ENCODE data around the gene TRIM68. TPM values are rescaled to one million over a fixed set of nuclear protein-coding genes. Genes with fewer than 3 reads are reported as not detected.

Gene TRIM68
- total RNA-seq, 2 experiments from 2014 or later: 14.9 to 15.9 TPM

- DNase-seq (peak; percentile 77), ATAC-seq (peak; percentile 63)
- CTCF ChIA-PET: interaction anchor here (1.5 to 3.1 kb wide), 6 partner anchors 10 to 754 kb away, joined by 3 to 17 read pairs (median 5); partner anchors contain the start of gene OR51D1
Measured at GRCh38 chr11:4626207-4627099, 18.4 kb upstream of the TRIM68 start.

GRCh38 chr11:4619514-4619913 is 11.5 kb upstream of the TRIM68 start:
- Mint-ChIP-seq H3K4me1 (no peaks in the 10 kb centered on the region), H3K27ac (no peak overlapping the region), H3K27me3 (peaks cover 13% of the 10 kb centered on the region), H3K36me3 (no peaks in the 10 kb centered on the region), H3K9me3 (ENCODE audit: low read depth) (no peaks in the 10 kb centered on the region), H3K4me3 (no peak overlapping the region)
- CTCF ChIA-PET: no interaction called here
- ATAC-seq (no peak), DNase-seq (no peak)

More at GRCh38 chr11:4626207-4627099, 18.4 kb upstream of the TRIM68 start:
- H3K4me3 Mint-ChIP-seq: no peak overlapping the region
- H3K27ac Mint-ChIP-seq: no peak overlapping the region
- no peaks in the 10 kb centered on the region for H3K36me3 Mint-ChIP-seq
- H3K9me3 Mint-ChIP-seq (ENCODE audit: low read depth): peaks cover 3% of the 10 kb centered on the region
- peaks cover 36% of the 10 kb centered on the region for H3K27me3 Mint-ChIP-seq
- no peaks in the 10 kb centered on the region for H3K4me1 Mint-ChIP-seq

GRCh38 chr11:4615856-4616444 is 7.9 kb upstream of the TRIM68 start:
- CTCF ChIA-PET: no interaction called here
- H3K4me3 Mint-ChIP-seq: no peak overlapping the region
- DNase-seq (no peak), ATAC-seq (no peak)
- H3K9me3 Mint-ChIP-seq (ENCODE audit: low read depth): no peaks in the 10 kb centered on the region
- H3K36me3 Mint-ChIP-seq: no peaks in the 10 kb centered on the region
- peaks cover 1% of the 10 kb centered on the region for H3K4me1 Mint-ChIP-seq
- no peak overlapping the region for H3K27ac Mint-ChIP-seq
- peaks cover 8% of the 10 kb centered on the region for H3K27me3 Mint-ChIP-seq

- Mint-ChIP-seq H3K27ac (no peak overlapping the region), H3K4me1 (peaks cover 29% of the 10 kb centered on the region), H3K36me3 (peaks cover 2% of the 10 kb centered on the region), H3K4me3 (no peak overlapping the region), H3K27me3 (no peaks in the 10 kb centered on the region), H3K9me3 (ENCODE audit: low read depth) (no peaks in the 10 kb centered on the region)
- CTCF ChIA-PET: interaction anchor here (1.0 kb wide), 1 partner anchor 25 kb away, joined by 5 read pairs; the partner anchor contains the start of gene OR51D1
- ATAC-seq (no peak), DNase-seq (no peak)
Measured at GRCh38 chr11:4611986-4612385, 4.0 kb upstream of the TRIM68 start.

- Mint-ChIP-seq H3K4me3 (peak overlapping the region; percentile 56), H3K36me3 (peaks cover 4% of the 10 kb centered on the region), H3K9me3 (ENCODE audit: low read depth) (no peaks in the 10 kb centered on the region), H3K4me1 (peaks cover 40% of the 10 kb centered on the region), H3K27ac (peak overlapping the region; percentile 85), H3K27me3 (no peaks in the 10 kb centered on the region)
- CTCF ChIA-PET: no interaction called here
- ATAC-seq: no peak
- DNase-seq: peak; percentile 68
Measured at GRCh38 chr11:4610258-4610935, 2.4 kb upstream of the TRIM68 start.

GRCh38 chr11:4607096-4607495 is 935 bp downstream of the TRIM68 start:
- peak overlapping the region; percentile 87 for H3K4me3 Mint-ChIP-seq
- ATAC-seq (no peak), DNase-seq (no peak)
- H3K27me3 Mint-ChIP-seq: no peaks in the 10 kb centered on the region
- H3K27ac Mint-ChIP-seq: peak overlapping the region; percentile 92
- H3K4me1 Mint-ChIP-seq: peaks cover 41% of the 10 kb centered on the region
- H3K9me3 Mint-ChIP-seq (ENCODE audit: low read depth): no peaks in the 10 kb centered on the region
- CTCF ChIA-PET: interaction anchor here (0.6 to 4.8 kb wide), 5 partner anchors 30 to 473 kb away, joined by 3 to 21 read pairs (median 3); partner anchors contain the start of gene OR51D1
- H3K36me3 Mint-ChIP-seq: peaks cover 13% of the 10 kb centered on the region

GRCh38 chr11:4606231-4607015 is 1.6 kb downstream of the TRIM68 start:
- peak overlapping the region; percentile 87 for H3K4me3 Mint-ChIP-seq
- DNase-seq (no peak), ATAC-seq (no peak)
- H3K27me3 Mint-ChIP-seq: no peaks in the 10 kb centered on the region
- peaks cover 16% of the 10 kb centered on the region for H3K36me3 Mint-ChIP-seq
- H3K4me1 Mint-ChIP-seq: peaks cover 41% of the 10 kb centered on the region
- H3K9me3 Mint-ChIP-seq (ENCODE audit: low read depth): no peaks in the 10 kb centered on the region
- CTCF ChIA-PET: interaction anchor here (1.3 to 4.8 kb wide), 3 partner anchors 31 to 424 kb away, joined by 3 to 21 read pairs (median 6); partner anchors contain the start of gene OR51D1
- H3K27ac Mint-ChIP-seq: no peak overlapping the region

GRCh38 chr11:4605057-4605456 is 3.0 kb downstream of the TRIM68 start:
- CTCF ChIA-PET: interaction anchor here (4.8 kb wide), 1 partner anchor 418 kb away, joined by 21 read pairs; no protein-coding TSS in a partner anchor
- H3K27ac Mint-ChIP-seq: no peak overlapping the region
- H3K36me3 Mint-ChIP-seq: peaks cover 21% of the 10 kb centered on the region
- H3K27me3 Mint-ChIP-seq: no peaks in the 10 kb centered on the region
- H3K4me3 Mint-ChIP-seq: no peak overlapping the region
- no peak for ATAC-seq
- peaks cover 34% of the 10 kb centered on the region for H3K4me1 Mint-ChIP-seq
- H3K9me3 Mint-ChIP-seq (ENCODE audit: low read depth): no peaks in the 10 kb centered on the region
- DNase-seq: no peak

GRCh38 chr11:4593739-4594138 is 14.3 kb downstream of the TRIM68 start, which contains the start of gene OR52I1:
OR52I1 (plus strand) TSS chr11:4594039; CDS start chr11:4594039, 0 bp downstream.
- peaks cover 11% of the 10 kb centered on the region for H3K36me3 Mint-ChIP-seq
- ATAC-seq: no peak
- no peaks in the 10 kb centered on the region for H3K4me1 Mint-ChIP-seq
- no peaks in the 10 kb centered on the region for H3K9me3 Mint-ChIP-seq (ENCODE audit: low read depth)
- peaks cover 4% of the 10 kb centered on the region for H3K27me3 Mint-ChIP-seq
- DNase-seq: no peak
- no peak within 1 kb of the TSS for H3K4me3 Mint-ChIP-seq
- CTCF ChIA-PET: no interaction called here
- H3K27ac Mint-ChIP-seq: no peak within 1 kb of the TSS

GRCh38 chr11:4589017-4589416 is 19.0 kb downstream of the TRIM68 start:
- peaks cover 13% of the 10 kb centered on the region for H3K27me3 Mint-ChIP-seq
- no peak overlapping the region for H3K27ac Mint-ChIP-seq
- H3K4me1 Mint-ChIP-seq: no peaks in the 10 kb centered on the region
- CTCF ChIA-PET: no interaction called here
- no peaks in the 10 kb centered on the region for H3K9me3 Mint-ChIP-seq (ENCODE audit: low read depth)
- no peak overlapping the region for H3K4me3 Mint-ChIP-seq
- DNase-seq (no peak), ATAC-seq (no peak)
- no peaks in the 10 kb centered on the region for H3K36me3 Mint-ChIP-seq

GRCh38 chr11:4581443-4581842 is 26.6 kb downstream of the TRIM68 start, which contains the start of gene OR52I2:
OR52I2 (plus strand) TSS chr11:4581743.
- DNase-seq (no peak), ATAC-seq (no peak)
- Mint-ChIP-seq H3K36me3 (no peaks in the 10 kb centered on the region), H3K4me1 (no peaks in the 10 kb centered on the region), H3K4me3 (no peak within 1 kb of the TSS), H3K9me3 (ENCODE audit: low read depth) (no peaks in the 10 kb centered on the region), H3K27ac (no peak within 1 kb of the TSS), H3K27me3 (peaks cover 36% of the 10 kb centered on the region)
- CTCF ChIA-PET: no interaction called here

GRCh38 chr11:4580124-4580523 is 27.9 kb downstream of the TRIM68 start:
- Mint-ChIP-seq H3K27me3 (peaks cover 34% of the 10 kb centered on the region), H3K4me3 (no peak overlapping the region), H3K9me3 (ENCODE audit: low read depth) (no peaks in the 10 kb centered on the region), H3K4me1 (peaks cover 6% of the 10 kb centered on the region), H3K27ac (no peak overlapping the region), H3K36me3 (no peaks in the 10 kb centered on the region)
- CTCF ChIA-PET: no interaction called here
- DNase-seq: no peak
- ATAC-seq: no peak

Measured in activated CD8-positive, alpha-beta memory T cell treated with anti-CD3 and anti-CD28 coated beads, Interleukin-2, amount 10 ng/mL, durations not matched to agents 7 days and 5 days (primary cell).